AG09319 (cell line): ENCODE measurements around the gene FLII.

Source experiments
- DNase-seq: peaks from one replicate; pipeline ENCODE4 v3.0.0-alpha.2; 2010; ENCODE audit warnings: low read depth; ENCODE audit errors: extremely low read depth
- TF ChIP-seq, protein P1 (sequence below): IDR thresholded peaks from 2 replicates; pipeline ENCODE4 v1.5.1; 2011; ENCODE audit warnings: low read depth, mild to moderate bottlenecking, inconsistent platforms, low read length, moderate library complexity

Gene FLII

DNA sequence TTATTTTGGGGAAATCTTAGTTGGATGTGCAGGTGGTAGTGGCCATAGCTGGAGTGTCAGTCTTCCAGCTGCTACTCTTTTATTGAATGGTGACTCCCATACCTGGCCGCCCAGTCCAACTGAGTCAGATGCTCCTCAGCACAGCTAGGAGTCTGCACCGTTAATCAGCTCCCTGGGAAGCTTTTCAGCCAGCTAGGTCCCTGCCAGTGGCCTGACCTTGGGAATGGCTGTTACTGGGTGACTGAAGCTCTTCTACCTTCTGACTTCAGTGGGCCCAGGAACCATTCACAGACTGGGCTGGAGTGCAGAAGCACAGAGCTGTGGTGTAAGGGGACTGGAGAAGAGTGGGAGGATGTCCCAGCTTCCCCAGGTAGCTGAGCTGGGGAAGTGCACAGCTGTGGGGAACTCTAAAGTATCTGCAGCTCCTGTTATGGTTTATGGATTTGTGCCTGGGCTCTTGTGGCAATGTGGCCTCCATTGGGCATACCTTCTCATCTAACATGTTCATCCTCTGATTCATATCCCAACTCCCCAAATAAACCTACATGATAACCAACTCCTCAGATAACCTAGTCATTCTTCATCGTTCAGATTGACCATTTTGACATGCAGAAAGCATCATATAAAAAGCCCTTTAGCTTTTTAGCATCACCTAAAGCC, 60.9 kb downstream of the FLII start:
- TF ChIP-seq, protein P1, sequence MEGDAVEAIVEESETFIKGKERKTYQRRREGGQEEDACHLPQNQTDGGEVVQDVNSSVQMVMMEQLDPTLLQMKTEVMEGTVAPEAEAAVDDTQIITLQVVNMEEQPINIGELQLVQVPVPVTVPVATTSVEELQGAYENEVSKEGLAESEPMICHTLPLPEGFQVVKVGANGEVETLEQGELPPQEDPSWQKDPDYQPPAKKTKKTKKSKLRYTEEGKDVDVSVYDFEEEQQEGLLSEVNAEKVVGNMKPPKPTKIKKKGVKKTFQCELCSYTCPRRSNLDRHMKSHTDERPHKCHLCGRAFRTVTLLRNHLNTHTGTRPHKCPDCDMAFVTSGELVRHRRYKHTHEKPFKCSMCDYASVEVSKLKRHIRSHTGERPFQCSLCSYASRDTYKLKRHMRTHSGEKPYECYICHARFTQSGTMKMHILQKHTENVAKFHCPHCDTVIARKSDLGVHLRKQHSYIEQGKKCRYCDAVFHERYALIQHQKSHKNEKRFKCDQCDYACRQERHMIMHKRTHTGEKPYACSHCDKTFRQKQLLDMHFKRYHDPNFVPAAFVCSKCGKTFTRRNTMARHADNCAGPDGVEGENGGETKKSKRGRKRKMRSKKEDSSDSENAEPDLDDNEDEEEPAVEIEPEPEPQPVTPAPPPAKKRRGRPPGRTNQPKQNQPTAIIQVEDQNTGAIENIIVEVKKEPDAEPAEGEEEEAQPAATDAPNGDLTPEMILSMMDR = no peak
- no peak for DNase-seq

DNA sequence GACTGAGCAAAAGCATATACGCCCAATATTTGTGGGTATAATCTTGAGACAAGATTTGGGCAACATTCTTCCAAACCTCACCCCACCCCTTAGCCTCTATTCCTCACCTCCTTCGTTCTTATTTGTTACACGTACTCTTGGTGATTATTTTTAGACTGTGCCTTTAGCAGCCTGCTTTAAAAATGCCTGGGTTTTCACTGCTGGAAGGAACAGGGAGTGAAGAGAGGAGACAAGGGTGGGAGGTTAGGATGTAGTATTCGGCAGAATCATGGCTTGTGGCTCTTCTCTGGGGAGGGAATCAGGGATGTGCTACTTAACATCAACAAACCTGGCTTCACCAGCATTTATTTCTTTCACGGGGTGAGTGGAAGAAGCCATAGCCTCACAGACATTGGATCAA, 63.3 kb downstream of the FLII start:
- no peak for DNase-seq
- TF ChIP-seq, protein P1 = no peak
